ENCODE data around the gene CD44.

DNA sequence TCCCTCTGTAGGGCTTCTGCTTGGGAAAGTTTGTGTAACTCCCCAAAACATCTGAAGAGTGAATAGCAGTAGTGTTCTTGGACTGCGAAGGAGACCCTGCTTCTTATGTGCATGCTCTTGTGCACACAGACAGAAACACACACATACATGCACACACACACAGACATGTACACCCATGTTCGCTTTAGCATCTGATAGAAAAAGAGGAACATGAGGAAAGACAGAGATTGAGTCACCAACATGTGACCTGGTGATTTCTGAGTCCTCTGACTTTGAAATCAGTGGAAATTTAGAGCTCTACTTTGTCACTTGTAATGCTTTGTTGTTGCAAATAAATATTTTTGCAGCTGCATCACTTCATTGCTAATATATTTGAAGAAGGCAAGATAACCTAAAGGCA, 23.8 kb downstream of the CD44 start:
- TF ChIP-seq CTCF (IDR thresholded peaks at IDR 0.05) = no peak
- TF ChIP-seq REST (IDR thresholded peaks at IDR 0.05; ENCODE audit: low read depth, low read length) = no peak
- TF ChIP-seq EZH2phosphoT487 (IDR thresholded peaks at IDR 0.05; ENCODE audit: borderline replicate concordance, low read depth) = no peak
- no peak for TF ChIP-seq SIN3A (IDR thresholded peaks at IDR 0.05; ENCODE audit: borderline replicate concordance, low read depth, low read length)
- no peak for TF ChIP-seq POLR2AphosphoS5 (IDR thresholded peaks at IDR 0.05; ENCODE audit: low read depth, low read length)
- TF ChIP-seq EP300 (IDR thresholded peaks at IDR 0.05; ENCODE audit: borderline replicate concordance in 1 of 2, low read depth in 1 of 2, low read length in 1 of 2) = no peak
- TF ChIP-seq RXRA (IDR thresholded peaks at IDR 0.05; ENCODE audit: borderline replicate concordance, low read depth) = no peak
